ENCODE measurements around the gene EXOC6.
"Not testable (repeated sequence)": the region's sequence is repeated elsewhere in the genome, so short reads cannot be mapped to it uniquely, and the experiment has no call there.

The EXOC6 gene

GRCh38 chr10:93083743-93084539 lies 235.6 kb downstream of the EXOC6 start:
- no peak for DNase-seq

GRCh38 chr10:93085272-93085859 lies 237.0 kb downstream of the EXOC6 start:
- no peak for DNase-seq

- no peak for DNase-seq
Observed at GRCh38 chr10:93086289-93086688, 238.0 kb downstream of the EXOC6 start.

- DNase-seq = no peak
Observed at GRCh38 chr10:93087846-93088245, 239.5 kb downstream of the EXOC6 start.

GRCh38 chr10:93088466-93088865 lies 240.1 kb downstream of the EXOC6 start:
- no peak for DNase-seq

GRCh38 chr10:93090619-93091018 lies 242.3 kb downstream of the EXOC6 start:
- no peak for DNase-seq

- no peak for DNase-seq
Observed at GRCh38 chr10:93091960-93092359, 243.6 kb downstream of the EXOC6 start.

- DNase-seq = no peak
Observed at GRCh38 chr10:93095225-93095624, 246.9 kb downstream of the EXOC6 start.

GRCh38 chr10:93096901-93097300 lies 248.6 kb downstream of the EXOC6 start:
- no peak for DNase-seq

- no peak for DNase-seq
Observed at GRCh38 chr10:93097386-93097785, 249.1 kb downstream of the EXOC6 start.

GRCh38 chr10:93098816-93099215 lies 250.5 kb downstream of the EXOC6 start:
- DNase-seq = no peak

- no peak for DNase-seq
Observed at GRCh38 chr10:93099670-93100069, 251.3 kb downstream of the EXOC6 start.

- DNase-seq = not testable (repeated sequence)
Observed at GRCh38 chr10:93101148-93101547, 252.8 kb downstream of the EXOC6 start.

- no peak for DNase-seq
Observed at GRCh38 chr10:93103953-93104352, 255.6 kb downstream of the EXOC6 start.

GRCh38 chr10:93106631-93107072 lies 258.3 kb downstream of the EXOC6 start:
- no peak for DNase-seq
